Suprapubic skin (tissue), 4 donors: Measurements from ENCODE around the gene ACBD6. TPM values are rescaled to one million over a fixed set of nuclear protein-coding genes. Genes with fewer than 3 reads are reported as not detected.

Experiments
- DNase-seq, 2 donors: peaks; one replicate each; pipeline ENCODE4 v3.0.0-alpha.2; 2019; ENCODE audit warnings: low spot score in 2 of 2
- H3K27ac ChIP-seq: fragments of 200-600 bp; sonication (generic); one replicate; pipeline ENCODE4 v1.5.1; 2019
- H3K27me3 ChIP-seq: fragments of 200-600 bp; sonication (generic); one replicate; pipeline ENCODE4 v1.5.1; 2019
- H3K36me3 ChIP-seq: fragments of 200-600 bp; sonication (generic); one replicate; pipeline ENCODE4 v1.5.1; 2019
- H3K4me1 ChIP-seq: fragments of 200-600 bp; sonication (generic); one replicate; pipeline ENCODE4 v1.5.1; 2019
- H3K4me3 ChIP-seq: fragments of 200-600 bp; sonication (generic); one replicate; pipeline ENCODE4 v1.5.1; 2019; ENCODE audit warnings: mild to moderate bottlenecking
- H3K9me3 ChIP-seq: fragments of 200-600 bp; sonication (generic); one replicate; pipeline ENCODE4 v1.5.1; 2019
- CTCF ChIP-seq, 2 donors: fragments of 200-600 bp in 1 of 2; fragments of 450-650 bp in 1 of 2; sonication (generic) in 1 of 2; IDR thresholded peaks; one replicate each; pipeline ENCODE4 v1.5.1; 2016 to 2019; ENCODE audit warnings: antibody characterized with exemption in 2 of 2, mild to moderate bottlenecking in 1 of 2, moderate library complexity in 1 of 2
- EP300 ChIP-seq: sonication (generic); formaldehyde crosslinking; IDR thresholded peaks from one replicate; pipeline ENCODE4 v1.6.1; 2017; ENCODE audit warnings: antibody characterized with exemption
- POLR2A ChIP-seq, 2 donors: fragments of 450-650 bp; IDR thresholded peaks; one replicate each; pipeline ENCODE4 v1.6.1; 2017; ENCODE audit warnings: antibody characterized with exemption in 2 of 2, mild to moderate bottlenecking in 2 of 2, moderate library complexity in 2 of 2
- POLR2AphosphoS5 ChIP-seq, 3 donors: sonication (generic); formaldehyde crosslinking; IDR thresholded peaks; one replicate each; pipeline ENCODE4 v1.6.1; 2017; ENCODE audit warnings: antibody characterized with exemption in 3 of 3
- WGBS: methylation state at CpG from one replicate; pipeline ENCODE4 v1.1.5; 2018; 5-methylcytosine and 5-hydroxymethylcytosine counted together
- total RNA-seq, 4 donors: library from RNA; depleted of rRNA; stranded (reverse); fragments of >200 nt; gene quantifications; one replicate each; pipeline ENCODE4 v1.1.0, GENCODE V29; 2016

The ACBD6 gene
- total RNA-seq, 4 donors from 2014 or later: 26.5 to 38.5 (median 33.3) TPM

DNA sequence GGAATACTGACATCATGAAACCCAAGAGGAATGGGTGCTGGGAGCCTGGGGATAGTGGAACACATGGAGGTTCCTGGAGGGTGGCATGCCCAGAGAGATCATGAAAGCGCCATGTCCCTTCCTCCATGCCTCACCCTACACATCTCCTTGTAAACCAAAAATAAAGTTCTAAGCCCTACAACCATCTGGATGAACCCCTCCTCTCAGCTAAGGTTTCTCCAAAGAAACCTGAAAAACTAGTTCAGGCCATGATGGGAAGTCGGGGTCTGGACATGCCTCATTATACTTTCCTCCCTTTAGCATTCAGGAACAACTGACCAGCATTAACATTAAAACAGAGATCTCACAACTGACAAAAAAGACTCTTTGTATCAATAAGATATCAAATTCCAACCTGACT is 68.5 kb downstream of the ACBD6 start:
- WGBS: 71% methylated on average over 2 of the region's 2 CpGs
- H3K36me3 ChIP-seq: no peaks in the 10 kb centered on the region
- DNase-seq: no peak
- no peaks in the 10 kb centered on the region for H3K4me1 ChIP-seq
- TF ChIP-seq EP300 (no peak), CTCF (IDR thresholded peaks at IDR 0.05) (no peak), POLR2A (IDR thresholded peaks at IDR 0.05) (no peak), POLR2AphosphoS5 (IDR thresholded peaks at IDR 0.05) (no peak)
- no peaks in the 10 kb centered on the region for H3K9me3 ChIP-seq
- no peak overlapping the region for H3K27ac ChIP-seq
- no peak overlapping the region for H3K4me3 ChIP-seq
- H3K27me3 ChIP-seq: no peaks in the 10 kb centered on the region

- Histone ChIP-seq H3K27ac (no peak overlapping the region), H3K4me3 (no peak overlapping the region), H3K4me1 (no peaks in the 10 kb centered on the region), H3K36me3 (no peaks in the 10 kb centered on the region), H3K9me3 (no peaks in the 10 kb centered on the region), H3K27me3 (no peaks in the 10 kb centered on the region)
- WGBS: 90% methylated on average over 6 of the region's 6 CpGs
- DNase-seq: no peak
- TF ChIP-seq POLR2A (IDR thresholded peaks at IDR 0.05): no peak
- TF ChIP-seq POLR2AphosphoS5 (IDR thresholded peaks at IDR 0.05): no peak
- no peak for TF ChIP-seq EP300
- TF ChIP-seq CTCF (IDR thresholded peaks at IDR 0.05): no peak
Observed at GRCh38 chr1:180431683-180432082, 70.7 kb downstream of the ACBD6 start.

GRCh38 chr1:180428782-180429695 is 73.3 kb downstream of the ACBD6 start:
- no peak overlapping the region for H3K27ac ChIP-seq
- no peak for TF ChIP-seq CTCF (IDR thresholded peaks at IDR 0.05)
- no peak for TF ChIP-seq POLR2AphosphoS5 (IDR thresholded peaks at IDR 0.05)
- no peak for TF ChIP-seq EP300
- no peak for TF ChIP-seq POLR2A (IDR thresholded peaks at IDR 0.05)
- no peak for DNase-seq
- no peaks in the 10 kb centered on the region for H3K9me3 ChIP-seq
- H3K27me3 ChIP-seq: no peaks in the 10 kb centered on the region
- 95% methylated on average over 4 of the region's 4 CpGs for WGBS
- no peaks in the 10 kb centered on the region for H3K4me1 ChIP-seq
- no peak overlapping the region for H3K4me3 ChIP-seq
- no peaks in the 10 kb centered on the region for H3K36me3 ChIP-seq

- TF ChIP-seq EP300: no peak
- TF ChIP-seq POLR2AphosphoS5 (IDR thresholded peaks at IDR 0.05): no peak
- no peak for TF ChIP-seq CTCF (IDR thresholded peaks at IDR 0.05)
- no peak for TF ChIP-seq POLR2A (IDR thresholded peaks at IDR 0.05)
- no peaks in the 10 kb centered on the region for H3K27me3 ChIP-seq
- no peak for DNase-seq
Observed at GRCh38 chr1:180425952-180426351, 76.4 kb downstream of the ACBD6 start.

DNA sequence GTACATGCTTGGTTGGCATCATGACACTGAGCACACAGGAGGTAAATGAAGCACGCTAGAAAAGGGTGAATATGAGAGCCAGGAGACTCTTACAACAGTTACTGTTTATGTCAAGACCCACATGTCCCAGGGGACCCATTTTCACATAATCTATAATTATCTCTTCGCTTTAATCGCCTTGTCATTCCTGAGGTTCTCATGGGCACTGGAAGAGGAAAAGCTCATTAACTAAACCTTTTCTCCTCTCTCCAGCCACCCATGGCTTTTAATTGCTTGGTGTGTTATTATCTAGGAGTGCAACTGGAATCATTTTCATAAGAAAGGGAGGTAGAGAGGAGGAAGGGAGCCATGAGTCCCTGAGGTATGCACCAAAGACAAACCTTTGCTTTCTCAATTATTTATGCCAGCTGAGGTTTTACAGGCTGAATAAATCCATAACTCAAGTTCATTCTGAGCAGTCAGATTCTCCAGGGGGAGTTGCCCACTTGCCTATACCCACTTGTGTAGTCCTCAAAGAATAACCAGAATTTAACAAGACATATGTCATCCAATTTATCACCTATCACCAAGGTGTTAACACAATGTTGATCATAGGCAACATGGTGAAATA is 77.4 kb downstream of the ACBD6 start:
- WGBS: 89% methylated on average over 3 of the region's 3 CpGs
- Histone ChIP-seq H3K36me3 (peaks cover under 1% of the 10 kb centered on the region), H3K27ac (no peak overlapping the region), H3K9me3 (no peaks in the 10 kb centered on the region), H3K4me3 (no peak overlapping the region), H3K27me3 (no peaks in the 10 kb centered on the region), H3K4me1 (no peaks in the 10 kb centered on the region)
- DNase-seq: no peak
- TF ChIP-seq EP300: no peak
- no peak for TF ChIP-seq POLR2AphosphoS5 (IDR thresholded peaks at IDR 0.05)
- no peak for TF ChIP-seq CTCF (IDR thresholded peaks at IDR 0.05)
- TF ChIP-seq POLR2A (IDR thresholded peaks at IDR 0.05): no peak

More at GRCh38 chr1:180425952-180426351, 76.4 kb downstream of the ACBD6 start:
- no peaks in the 10 kb centered on the region for H3K4me1 ChIP-seq
- H3K9me3 ChIP-seq: no peaks in the 10 kb centered on the region
- H3K36me3 ChIP-seq: no peaks in the 10 kb centered on the region
- no peak overlapping the region for H3K27ac ChIP-seq
- no peak overlapping the region for H3K4me3 ChIP-seq
